A549 treated with DMSO at 1 μM for 4 hours (cell line): Measurements from ENCODE around the gene ING4. TPM values are rescaled to one million over a fixed set of nuclear protein-coding genes. Genes with fewer than 3 reads are reported as not detected.

Experiments used
- total RNA-seq: library from RNA; stranded (reverse); fragments of 200-300 nt; extraction: Qiagen RNA extraction; gene quantifications from 5 replicates; pipeline ENCODE4 v1.2.3, GENCODE V29; 2022; ENCODE audit warnings: low read depth

The ING4 gene
- 13.5 to 18.2 TPM (median 15.7 TPM) in 5 replicates for total RNA-seq

GRCh38 chr12:6662906-6663742, at the start of gene ING4:
ING4 (minus strand) TSS chr12:6663119; CDS start chr12:6663101, 18 bp downstream.

GRCh38 chr12:6700646-6701051, 37.7 kb upstream of the ING4 start, which contains the start of gene PIANP:
PIANP (minus strand) TSS chr12:6700815; CDS start chr12:6698061, 2,754 bp downstream.

GRCh38 chr12:6688999-6689882, 26.3 kb upstream of the ING4 start, which contains the start of gene ZNF384:
ZNF384 (minus strand) TSS chr12:6689375; CDS start chr12:6679520, 9,855 bp downstream.

GRCh38 chr12:6647083-6647604, 15.8 kb downstream of the ING4 start, which contains the start of gene ACRBP:
ACRBP (minus strand) TSS chr12:6647432; CDS start chr12:6647366, 66 bp downstream.

GRCh38 chr12:6635856-6636531, 26.9 kb downstream of the ING4 start, which contains the start of gene LPAR5:
LPAR5 (minus strand) TSS chr12:6635959; CDS start chr12:6621248, 14,711 bp downstream.

Other genes starting within 250 kb of the ING4 start
- gene CD27, start 218.2 kb downstream of the ING4 start, total RNA-seq: not detected in 5 replicates
- gene TAPBPL, start 211.1 kb downstream of the ING4 start, total RNA-seq: 2.8 to 4.5 TPM (median 3.7 TPM) in 5 replicates
- gene VAMP1, start 192.4 kb downstream of the ING4 start, total RNA-seq: 9.3 to 12.7 TPM (median 11.5 TPM) in 5 replicates
- gene MRPL51, start 169.9 kb downstream of the ING4 start, total RNA-seq: 295 to 330 TPM (median 316 TPM) in 5 replicates
- 66.6 to 79.8 TPM (median 73.5 TPM) in 5 replicates for gene NCAPD2, start 169.0 kb downstream of the ING4 start, total RNA-seq
- 7,428 to 9,230 TPM (median 8,815 TPM) in 5 replicates for gene GAPDH, start 128.6 kb downstream of the ING4 start, total RNA-seq
- gene IFFO1, start 107.1 kb downstream of the ING4 start, total RNA-seq: 2.3 to 3.1 TPM (median 2.7 TPM) in 5 replicates
- 105 to 121 TPM (median 110 TPM) in 5 replicates for gene NOP2, start 94.8 kb downstream of the ING4 start, total RNA-seq
- 66.0 to 80.0 TPM (median 71.6 TPM) in 5 replicates for gene CHD4, start 55.7 kb downstream of the ING4 start, total RNA-seq
- 0.38 to 0.71 TPM (median 0.53 TPM) in 5 replicates for gene LPAR5, start 27.2 kb downstream of the ING4 start, total RNA-seq
- 0.21 to 0.34 TPM (median 0.23 TPM) in 3 of 5 replicates, not detected in the others for gene ACRBP, start 15.7 kb downstream of the ING4 start, total RNA-seq
- gene ZNF384, start 26.3 kb upstream of the ING4 start, total RNA-seq: 55.6 to 67.7 TPM (median 63.0 TPM) in 5 replicates
- 0.58 to 1.6 TPM (median 0.96 TPM) in 5 replicates for gene PIANP, start 37.7 kb upstream of the ING4 start, total RNA-seq
- 53.3 to 61.0 TPM (median 56.5 TPM) in 5 replicates for gene COPS7A, start 60.9 kb upstream of the ING4 start, total RNA-seq
- gene MLF2, start 90.0 kb upstream of the ING4 start, total RNA-seq: 275 to 309 TPM (median 292 TPM) in 5 replicates
- gene PTMS, start 103.2 kb upstream of the ING4 start, total RNA-seq: 682 to 907 TPM (median 824 TPM) in 5 replicates
- gene LAG3, start 109.4 kb upstream of the ING4 start, total RNA-seq: 0.47 to 2.2 TPM (median 1.4 TPM) in 5 replicates
- not detected in 5 replicates for gene CD4, start 126.4 kb upstream of the ING4 start, total RNA-seq
- 0.39 to 0.93 TPM (median 0.47 TPM) in 5 replicates for gene GPR162, start 158.7 kb upstream of the ING4 start, total RNA-seq
- gene P3H3, start 165.3 kb upstream of the ING4 start, total RNA-seq: 24.8 to 31.7 TPM (median 26.6 TPM) in 5 replicates
- 1.9 to 2.8 TPM (median 1.9 TPM) in 5 replicates for gene GNB3, start 177.8 kb upstream of the ING4 start, total RNA-seq
- gene CDCA3, start 188.2 kb upstream of the ING4 start, total RNA-seq: 76.1 to 88.0 TPM (median 79.3 TPM) in 5 replicates
- 77.5 to 93.5 TPM (median 87.6 TPM) in 5 replicates for gene USP5, start 189.0 kb upstream of the ING4 start, total RNA-seq
- gene TPI1, start 204.4 kb upstream of the ING4 start, total RNA-seq: 1,539 to 1,667 TPM (median 1,622 TPM) in 5 replicates
- gene SPSB2, start 210.2 kb upstream of the ING4 start, total RNA-seq: 18.3 to 23.2 TPM (median 21.4 TPM) in 5 replicates
- gene LRRC23, start 241.7 kb upstream of the ING4 start, total RNA-seq: 15.5 to 18.7 TPM (median 18.1 TPM) in 5 replicates